Colonic mucosa (tissue), 4 donors: ENCODE data around the gene CCDC50. TPM values are rescaled to one million over a fixed set of nuclear protein-coding genes. Genes with fewer than 3 reads are reported as not detected.

Experiments used
- DNase-seq: peaks from one replicate; pipeline ENCODE4 v3.0.0-alpha.2; 2020
- H3K27ac ChIP-seq: fragments of 200-600 bp; one replicate; pipeline ENCODE4 v1.8.0; 2021
- H3K27me3 ChIP-seq: fragments of 200-600 bp; one replicate; pipeline ENCODE4 v1.8.0; 2021
- H3K36me3 ChIP-seq: fragments of 200-600 bp; one replicate; pipeline ENCODE4 v1.8.0; 2021
- H3K4me1 ChIP-seq: fragments of 200-600 bp; one replicate; pipeline ENCODE4 v1.8.0; 2021; ENCODE audit warnings: mild to moderate bottlenecking
- H3K4me3 ChIP-seq: fragments of 200-600 bp; one replicate; pipeline ENCODE4 v1.8.0; 2021
- H3K9ac ChIP-seq, 2 donors: one replicate each; pipeline ENCODE4 v1.7.0; 2013; ENCODE audit warnings: control low read depth in 2 of 2, low read depth in 2 of 2, low read length in 2 of 2
- H3K9me3 ChIP-seq: fragments of 200-600 bp; one replicate; pipeline ENCODE4 v1.8.0; 2021
- CTCF ChIP-seq: fragments of 200-600 bp; IDR thresholded peaks from one replicate; pipeline ENCODE4 v1.8.0; 2022; ENCODE audit warnings: antibody characterized with exemption, mild to moderate bottlenecking
- intact Hi-C: fragments of 100-400 bp; cut with DNase I; formaldehyde crosslinking; loops from one replicate; pipeline ENCODE4 v1.14.1; 2022
- total RNA-seq, 2 donors: library from RNA; stranded (reverse); fragmentation: NEBNext Ultra II Directional in 1 of 2; extraction: Animal tissue kit (Norgen Biotek cat#: 25700) in 1 of 2; gene quantifications; one replicate each; pipeline ENCODE4 v1.2.1, GENCODE V29; 2021
- donor health status: healthy.
- donor health status: DM: no; HTN: no; CAD: no.
- donor health status: DM: no; HTN: no; CAD: no.

The CCDC50 gene
- total RNA-seq, 2 donors from 2014 or later: 33.4 to 53.3 TPM

- Histone ChIP-seq H3K4me3 (no peak overlapping the region), H3K9ac (no peak overlapping the region), H3K27me3 (no peaks in the 10 kb centered on the region), H3K4me1 (no peaks in the 10 kb centered on the region), H3K36me3 (peaks cover 7% of the 10 kb centered on the region), H3K9me3 (no peaks in the 10 kb centered on the region), H3K27ac (no peak overlapping the region)
- DNase-seq: no peak
- TF ChIP-seq CTCF: no peak
- intact Hi-C loops: no loop called here
These were observed 39.8 kb downstream of the CCDC50 start for GRCh38 chr3:191368755-191369615.

- Histone ChIP-seq H3K36me3 (peaks cover 7% of the 10 kb centered on the region), H3K27me3 (no peaks in the 10 kb centered on the region), H3K4me3 (no peak overlapping the region), H3K27ac (no peak overlapping the region), H3K9ac (no peak overlapping the region), H3K4me1 (no peaks in the 10 kb centered on the region), H3K9me3 (no peaks in the 10 kb centered on the region)
- TF ChIP-seq CTCF: no peak
- DNase-seq: no peak
- intact Hi-C loops: no loop called here
These were observed 40.4 kb downstream of the CCDC50 start for GRCh38 chr3:191369616-191370010.

- no peaks in the 10 kb centered on the region for H3K27me3 ChIP-seq
- H3K27ac ChIP-seq: no peak overlapping the region
- intact Hi-C loops: no loop called here
- no peaks in the 10 kb centered on the region for H3K36me3 ChIP-seq
- no peaks in the 10 kb centered on the region for H3K4me1 ChIP-seq
- no peak overlapping the region for H3K9ac ChIP-seq
- H3K4me3 ChIP-seq: no peak overlapping the region
- no peaks in the 10 kb centered on the region for H3K9me3 ChIP-seq
- no peak for TF ChIP-seq CTCF
- DNase-seq: no peak
These were observed 42.9 kb downstream of the CCDC50 start for GRCh38 chr3:191372122-191372521.

GRCh38 chr3:191373327-191373726 lies 44.1 kb downstream of the CCDC50 start:
- Histone ChIP-seq H3K4me1 (no peaks in the 10 kb centered on the region), H3K9ac (no peak overlapping the region), H3K27ac (no peak overlapping the region), H3K9me3 (no peaks in the 10 kb centered on the region), H3K4me3 (no peak overlapping the region), H3K36me3 (no peaks in the 10 kb centered on the region), H3K27me3 (no peaks in the 10 kb centered on the region)
- TF ChIP-seq CTCF: no peak
- intact Hi-C loops: no loop called here
- DNase-seq: no peak

- H3K9ac ChIP-seq: no peak overlapping the region
These were observed 47.4 kb downstream of the CCDC50 start for GRCh38 chr3:191376516-191377141.

More at GRCh38 chr3:191376516-191377141, 47.4 kb downstream of the CCDC50 start:
- no peak for TF ChIP-seq CTCF
- H3K4me1 ChIP-seq: no peaks in the 10 kb centered on the region
- H3K27ac ChIP-seq: peak overlapping the region; percentile 39
- H3K27me3 ChIP-seq: no peaks in the 10 kb centered on the region
- no peaks in the 10 kb centered on the region for H3K36me3 ChIP-seq
- no peaks in the 10 kb centered on the region for H3K9me3 ChIP-seq
- intact Hi-C loops: no loop called here
- peak; percentile 23 for DNase-seq
- no peak overlapping the region for H3K4me3 ChIP-seq
